ENCODE measurements around the gene SPEG. TPM values are rescaled to one million over a fixed set of nuclear protein-coding genes. Genes with fewer than 3 reads are reported as not detected.
A peak's percentile ranks its signal among the peaks of the same experiment; 100 is the strongest.

SPEG gene
- total and polyA plus RNA-seq, 3 donors from 2014 or later = 16.0 to 24.3 (median 23.0) TPM

- TF ChIP-seq CTCF (IDR thresholded peaks at IDR 0.05) (no peak), POLR2A (IDR thresholded peaks at IDR 0.05) (no peak)
- peaks cover 12% of the 10 kb centered on the region for H3K4me1 ChIP-seq
- WGBS, 2 donors = 38 to 70% methylated on average over 8 to 23 of the region's 23 CpGs
- peak overlapping the region in 1 of 2 donors; percentile 48 for H3K4me3 ChIP-seq
- no peaks in the 10 kb centered on the region for H3K9me3 ChIP-seq
- DNase-seq = no peak
- no peak overlapping the region for H3K27ac ChIP-seq
- intact Hi-C loops (cut with DNase I; ENCODE audit: low total_unique reads) = no loop called here
- no peaks in the 10 kb centered on the region for H3K36me3 ChIP-seq (ENCODE audit: low read depth, missing control alignments)
- H3K27me3 ChIP-seq = no peaks in the 10 kb centered on the region
Measured at GRCh38 chr2:219447242-219448098, 12.8 kb downstream of the SPEG start.

- WGBS, 2 donors = 60 to 69% methylated on average over 30 to 77 of the region's 88 CpGs
- no peak overlapping the region for H3K27ac ChIP-seq
- H3K4me1 ChIP-seq = peaks cover 16% of the 10 kb centered on the region
- TF ChIP-seq CTCF (IDR thresholded peaks at IDR 0.05) (no peak), POLR2A (IDR thresholded peaks at IDR 0.05) (no peak)
- peak overlapping the region in 1 of 2 donors; percentile 48 for H3K4me3 ChIP-seq
- no peaks in the 10 kb centered on the region for H3K36me3 ChIP-seq (ENCODE audit: low read depth, missing control alignments)
- H3K9me3 ChIP-seq = no peaks in the 10 kb centered on the region
- DNase-seq = no peak
- intact Hi-C loops (cut with DNase I; ENCODE audit: low total_unique reads) = no loop called here
- H3K27me3 ChIP-seq = no peaks in the 10 kb centered on the region
Measured at GRCh38 chr2:219448099-219448775, 13.6 kb downstream of the SPEG start.

GRCh38 chr2:219448776-219449341 is 14.2 kb downstream of the SPEG start:
- 42 to 52% methylated on average over 16 to 47 of the region's 51 CpGs for WGBS, 2 donors
- no peaks in the 10 kb centered on the region for H3K9me3 ChIP-seq
- H3K27ac ChIP-seq = no peak overlapping the region
- H3K4me3 ChIP-seq = peak overlapping the region in 1 of 2 donors; percentile 48
- intact Hi-C loops (cut with DNase I; ENCODE audit: low total_unique reads) = no loop called here
- H3K27me3 ChIP-seq = no peaks in the 10 kb centered on the region
- no peak for DNase-seq
- TF ChIP-seq POLR2A (IDR thresholded peaks at IDR 0.05) (no peak), CTCF (IDR thresholded peaks at IDR 0.05) (no peak)
- no peaks in the 10 kb centered on the region for H3K36me3 ChIP-seq (ENCODE audit: low read depth, missing control alignments)
- peaks cover 23% of the 10 kb centered on the region for H3K4me1 ChIP-seq

GRCh38 chr2:219449609-219450008 is 15.0 kb downstream of the SPEG start:
- WGBS, 2 donors = 74 to 78% methylated on average over 5 of the region's 5 CpGs
- no peak for TF ChIP-seq POLR2A (IDR thresholded peaks at IDR 0.05)
- no peak for TF ChIP-seq CTCF (IDR thresholded peaks at IDR 0.05)
- Histone ChIP-seq H3K4me3 (no peak overlapping the region), H3K27me3 (no peaks in the 10 kb centered on the region), H3K36me3 (ENCODE audit: low read depth, missing control alignments) (no peaks in the 10 kb centered on the region), H3K4me1 (peaks cover 24% of the 10 kb centered on the region), H3K9me3 (no peaks in the 10 kb centered on the region), H3K27ac (no peak overlapping the region)
- no peak for DNase-seq
- intact Hi-C loops (cut with DNase I; ENCODE audit: low total_unique reads) = no loop called here
